Measurements from ENCODE around the gene KRTAP5-5.
A peak's percentile ranks its signal among the peaks of the same experiment; 100 is the strongest.
"Not testable (repeated sequence)": the region's sequence is repeated elsewhere in the genome, so short reads cannot be mapped to it uniquely, and the experiment has no call there.

KRTAP5-5 gene

GRCh38 chr11:1668911-1669473 lies 39.4 kb downstream of the KRTAP5-5 start:
- H3K9ac ChIP-seq (ENCODE audit: low read depth, low read length): no peak overlapping the region
- ATAC-seq (ENCODE audit: insufficient read depth, low read depth) (peak; percentile 37; the same call in 1 of the 3 replicates), DNase-seq (no peak)
- H3K27ac ChIP-seq (ENCODE audit: low read length): no peak overlapping the region
- H3K4me3 ChIP-seq (ENCODE audit: low read depth in 1 of 2, low read length in 2 of 2): no peak overlapping the region
- H3K36me3 ChIP-seq (ENCODE audit: insufficient read depth, low read length): no peaks in the 10 kb centered on the region
- no peak overlapping the region for H2AFZ ChIP-seq (ENCODE audit: low read depth, low read length)
- 0 out of 2 replicates have a peak, but pooled peaks cover 2% of the 10 kb centered on the region for H4K20me1 ChIP-seq (ENCODE audit: insufficient read depth, low read length)
- H3K4me1 ChIP-seq (ENCODE audit: insufficient read depth, low read length): no peaks in the 10 kb centered on the region
- no peaks in the 10 kb centered on the region for H3K9me3 ChIP-seq (ENCODE audit: insufficient read depth, low read length, severe bottlenecking)
- no peak for TF ChIP-seq EZH2 (IDR thresholded peaks at IDR 0.05; ENCODE audit: borderline replicate concordance, low read depth, low read length, severe bottlenecking)
- TF ChIP-seq CTCF (IDR thresholded peaks at IDR 0.05; ENCODE audit: borderline replicate concordance, extremely low read depth, low read length, poor library complexity, severe bottlenecking): no peak
- H3K79me2 ChIP-seq (ENCODE audit: insufficient read depth, low read length): no peaks in the 10 kb centered on the region
- no peak overlapping the region for H3K4me2 ChIP-seq (ENCODE audit: insufficient read depth, low read length)
- peaks cover 24% of the 10 kb centered on the region for H3K27me3 ChIP-seq (ENCODE audit: insufficient read depth, low read length, poor library complexity)

GRCh38 chr11:1669546-1670218 lies 40.1 kb downstream of the KRTAP5-5 start:
- ATAC-seq (ENCODE audit: insufficient read depth, low read depth): no peak

GRCh38 chr11:1670457-1670856 lies 40.9 kb downstream of the KRTAP5-5 start:
- not testable (repeated sequence) for H3K27ac ChIP-seq (ENCODE audit: low read length); H4K20me1 ChIP-seq (ENCODE audit: insufficient read depth, low read length); DNase-seq; H3K79me2 ChIP-seq (ENCODE audit: insufficient read depth, low read length); ATAC-seq (ENCODE audit: insufficient read depth, low read depth); H3K9ac ChIP-seq (ENCODE audit: low read depth, low read length); H3K4me2 ChIP-seq (ENCODE audit: insufficient read depth, low read length); H2AFZ ChIP-seq (ENCODE audit: low read depth, low read length); H3K4me3 ChIP-seq (ENCODE audit: low read depth in 1 of 2, low read length in 2 of 2); H3K9me3 ChIP-seq (ENCODE audit: insufficient read depth, low read length, severe bottlenecking); H3K36me3 ChIP-seq (ENCODE audit: insufficient read depth, low read length); H3K4me1 ChIP-seq (ENCODE audit: insufficient read depth, low read length)
- peaks cover 28% of the 10 kb centered on the region for H3K27me3 ChIP-seq (ENCODE audit: insufficient read depth, low read length, poor library complexity)

More at GRCh38 chr11:1669546-1670218, 40.1 kb downstream of the KRTAP5-5 start:
- no peaks in the 10 kb centered on the region for H3K36me3 ChIP-seq (ENCODE audit: insufficient read depth, low read length)
- H4K20me1 ChIP-seq (ENCODE audit: insufficient read depth, low read length): 0 out of 2 replicates have a peak, but pooled peaks cover 2% of the 10 kb centered on the region
- no peak for TF ChIP-seq CTCF (IDR thresholded peaks at IDR 0.05; ENCODE audit: borderline replicate concordance, extremely low read depth, low read length, poor library complexity, severe bottlenecking)
- TF ChIP-seq EZH2 (IDR thresholded peaks at IDR 0.05; ENCODE audit: borderline replicate concordance, low read depth, low read length, severe bottlenecking): no peak
- H3K4me1 ChIP-seq (ENCODE audit: insufficient read depth, low read length): no peaks in the 10 kb centered on the region
- H3K4me3 ChIP-seq (ENCODE audit: low read depth in 1 of 2, low read length in 2 of 2): no peak overlapping the region
- no peak overlapping the region for H3K9ac ChIP-seq (ENCODE audit: low read depth, low read length)
- H3K27ac ChIP-seq (ENCODE audit: low read length): no peak overlapping the region
- no peak overlapping the region for H2AFZ ChIP-seq (ENCODE audit: low read depth, low read length)
- H3K79me2 ChIP-seq (ENCODE audit: insufficient read depth, low read length): no peaks in the 10 kb centered on the region
- no peak overlapping the region for H3K4me2 ChIP-seq (ENCODE audit: insufficient read depth, low read length)
- peaks cover 28% of the 10 kb centered on the region for H3K27me3 ChIP-seq (ENCODE audit: insufficient read depth, low read length, poor library complexity)
- no peak for DNase-seq
- no peaks in the 10 kb centered on the region for H3K9me3 ChIP-seq (ENCODE audit: insufficient read depth, low read length, severe bottlenecking)

- H3K4me2 ChIP-seq (ENCODE audit: insufficient read depth, low read length): no peak overlapping the region
- H4K20me1 ChIP-seq (ENCODE audit: insufficient read depth, low read length): 0 out of 2 replicates have a peak, but pooled peaks cover 2% of the 10 kb centered on the region
- no peak for DNase-seq
- ATAC-seq (ENCODE audit: insufficient read depth, low read depth): no peak
- no peak overlapping the region for H3K27ac ChIP-seq (ENCODE audit: low read length)
- no peak overlapping the region for H3K4me3 ChIP-seq (ENCODE audit: low read depth in 1 of 2, low read length in 2 of 2)
- no peak overlapping the region for H3K9ac ChIP-seq (ENCODE audit: low read depth, low read length)
- no peaks in the 10 kb centered on the region for H3K9me3 ChIP-seq (ENCODE audit: insufficient read depth, low read length, severe bottlenecking)
- no peaks in the 10 kb centered on the region for H3K4me1 ChIP-seq (ENCODE audit: insufficient read depth, low read length)
- H3K36me3 ChIP-seq (ENCODE audit: insufficient read depth, low read length): no peaks in the 10 kb centered on the region
- H3K27me3 ChIP-seq (ENCODE audit: insufficient read depth, low read length, poor library complexity): peaks cover 28% of the 10 kb centered on the region
- no peak for TF ChIP-seq CTCF (IDR thresholded peaks at IDR 0.05; ENCODE audit: borderline replicate concordance, extremely low read depth, low read length, poor library complexity, severe bottlenecking)
- TF ChIP-seq EZH2 (IDR thresholded peaks at IDR 0.05; ENCODE audit: borderline replicate concordance, low read depth, low read length, severe bottlenecking): no peak
- H3K79me2 ChIP-seq (ENCODE audit: insufficient read depth, low read length): no peaks in the 10 kb centered on the region
- H2AFZ ChIP-seq (ENCODE audit: low read depth, low read length): no peak overlapping the region
These were observed 41.4 kb downstream of the KRTAP5-5 start for GRCh38 chr11:1670905-1671371.
